ENCODE measurements around the gene SIRT3.

SIRT3 gene

GRCh38 chr11:200224-201003, 35.7 kb downstream of the SIRT3 start:
- H3K27me3 ChIP-seq (ENCODE audit: insufficient read depth, low read length, poor library complexity, severe bottlenecking), result no peaks in the 10 kb centered on the region
- no peaks in the 10 kb centered on the region for H3K9me3 ChIP-seq (ENCODE audit: insufficient read depth, low read depth, low read length)
- no peak overlapping the region for H3K4me3 ChIP-seq (ENCODE audit: low read length, poor library complexity, severe bottlenecking)
- H3K4me1 ChIP-seq (ENCODE audit: insufficient read depth, low read length, poor library complexity, severe bottlenecking), result peaks cover 29% of the 10 kb centered on the region
- H3K79me2 ChIP-seq (ENCODE audit: insufficient read depth, low read length), result peaks cover 13% of the 10 kb centered on the region
- H3K4me2 ChIP-seq (ENCODE audit: low read depth, low read length, poor library complexity, severe bottlenecking), result no peak overlapping the region
- no peak overlapping the region for H2AFZ ChIP-seq (ENCODE audit: low read length)
- peaks cover under 1% of the 10 kb centered on the region for H4K20me1 ChIP-seq (ENCODE audit: insufficient read depth, low read length, poor library complexity, severe bottlenecking)
- H3K9me2 ChIP-seq (replicated peaks; ENCODE audit: low read depth, low read length), result no peaks in the 10 kb centered on the region
- no peaks in the 10 kb centered on the region for H3K36me3 ChIP-seq (ENCODE audit: insufficient read depth, low read length)
- no peaks in the 10 kb centered on the region for H3F3A ChIP-seq (ENCODE audit: low read depth)
- H3K9ac ChIP-seq (ENCODE audit: low read depth, low read length, poor library complexity, severe bottlenecking), result no peak overlapping the region
- no peak for TF ChIP-seq CTCF (conservative IDR thresholded peaks at IDR 0.05; ENCODE audit: low read length)

GRCh38 chr11:199782-200181, 36.4 kb downstream of the SIRT3 start:
- Histone ChIP-seq H4K20me1 (ENCODE audit: insufficient read depth, low read length, poor library complexity, severe bottlenecking) (no peaks in the 10 kb centered on the region), H3K4me2 (ENCODE audit: low read depth, low read length, poor library complexity, severe bottlenecking) (no peak overlapping the region), H2AFZ (ENCODE audit: low read length) (no peak overlapping the region), H3K9me2 (replicated peaks; ENCODE audit: low read depth, low read length) (no peaks in the 10 kb centered on the region), H3F3A (ENCODE audit: low read depth) (no peaks in the 10 kb centered on the region), H3K27me3 (ENCODE audit: insufficient read depth, low read length, poor library complexity, severe bottlenecking) (no peaks in the 10 kb centered on the region), H3K79me2 (ENCODE audit: insufficient read depth, low read length) (peaks cover 7% of the 10 kb centered on the region), H3K4me3 (ENCODE audit: low read length, poor library complexity, severe bottlenecking) (no peak overlapping the region), H3K4me1 (ENCODE audit: insufficient read depth, low read length, poor library complexity, severe bottlenecking) (peaks cover 26% of the 10 kb centered on the region), H3K9ac (ENCODE audit: low read depth, low read length, poor library complexity, severe bottlenecking) (no peak overlapping the region), H3K9me3 (ENCODE audit: insufficient read depth, low read depth, low read length) (no peaks in the 10 kb centered on the region), H3K36me3 (ENCODE audit: insufficient read depth, low read length) (no peaks in the 10 kb centered on the region)
- no peak for TF ChIP-seq CTCF (conservative IDR thresholded peaks at IDR 0.05; ENCODE audit: low read length)

GRCh38 chr11:199004-199581, 37.0 kb downstream of the SIRT3 start:
- Histone ChIP-seq H3K9me2 (replicated peaks; ENCODE audit: low read depth, low read length) (no peaks in the 10 kb centered on the region), H3K36me3 (ENCODE audit: insufficient read depth, low read length) (no peaks in the 10 kb centered on the region), H3F3A (ENCODE audit: low read depth) (no peaks in the 10 kb centered on the region), H3K79me2 (ENCODE audit: insufficient read depth, low read length) (no peaks in the 10 kb centered on the region), H3K9ac (ENCODE audit: low read depth, low read length, poor library complexity, severe bottlenecking) (no peak overlapping the region), H3K4me1 (ENCODE audit: insufficient read depth, low read length, poor library complexity, severe bottlenecking) (peaks cover 19% of the 10 kb centered on the region), H3K4me3 (ENCODE audit: low read length, poor library complexity, severe bottlenecking) (no peak overlapping the region), H2AFZ (ENCODE audit: low read length) (no peak overlapping the region), H3K27me3 (ENCODE audit: insufficient read depth, low read length, poor library complexity, severe bottlenecking) (no peaks in the 10 kb centered on the region), H3K4me2 (ENCODE audit: low read depth, low read length, poor library complexity, severe bottlenecking) (no peak overlapping the region), H3K9me3 (ENCODE audit: insufficient read depth, low read depth, low read length) (no peaks in the 10 kb centered on the region), H4K20me1 (ENCODE audit: insufficient read depth, low read length, poor library complexity, severe bottlenecking) (no peaks in the 10 kb centered on the region)
- TF ChIP-seq CTCF (conservative IDR thresholded peaks at IDR 0.05; ENCODE audit: low read length), result no peak
- TF ChIP-seq EZH2phosphoT487 (IDR thresholded peaks at IDR 0.05; ENCODE audit: borderline replicate concordance), result no peak

All from Loucy (cell line).